GM12892 (cell line): ENCODE measurements around the gene CSRNP2.
"Not testable (repeated sequence)": the region's sequence is repeated elsewhere in the genome, so short reads cannot be mapped to it uniquely, and the experiment has no call there.

Experiments
- DNase-seq: peaks from one replicate; pipeline ENCODE4 v3.0.0; 2011; ENCODE audit not compliant: insufficient read length
- FAIRE-seq: peaks from 2 replicates; lab custom pipeline; 2011; peaks lifted over from hg19 to GRCh38; lab: Jason Lieb, UNC
- POLR2A ChIP-seq: IDR thresholded peaks from 2 replicates; pipeline ENCODE4 v1.6.1; 2011; ENCODE audit warnings: low read depth, low read length, control low read depth
- POLR2AphosphoS5 ChIP-seq: IDR thresholded peaks from 2 replicates; pipeline ENCODE4 v1.6.1; 2011; ENCODE audit warnings: low read depth, low read length, control low read depth
- TAF1 ChIP-seq: IDR thresholded peaks from 2 replicates; pipeline ENCODE4 v1.6.1; 2011; ENCODE audit warnings: low read depth, mild to moderate bottlenecking, control low read depth, low read length, borderline replicate concordance

The CSRNP2 gene

GRCh38 chr12:51098611-51099010, 15.2 kb upstream of the CSRNP2 start:
- TF ChIP-seq TAF1 (no peak), POLR2AphosphoS5 (no peak), POLR2A (no peak)
- FAIRE-seq (no peak), DNase-seq (no peak)

GRCh38 chr12:51090705-51091229, 7.4 kb upstream of the CSRNP2 start:
- DNase-seq = no peak
- TF ChIP-seq TAF1 (no peak), POLR2AphosphoS5 (no peak), POLR2A (no peak)
- no peak for FAIRE-seq

GRCh38 chr12:51087818-51088217, 4.4 kb upstream of the CSRNP2 start:
- no peak for DNase-seq
- no peak for FAIRE-seq
- TF ChIP-seq POLR2A (no peak), POLR2AphosphoS5 (no peak), TAF1 (no peak)

GRCh38 chr12:51086933-51087332, 3.5 kb upstream of the CSRNP2 start:
- no peak for FAIRE-seq
- DNase-seq = no peak
- TF ChIP-seq POLR2AphosphoS5 (no peak), POLR2A (no peak), TAF1 (no peak)

GRCh38 chr12:51085757-51086156, 2.4 kb upstream of the CSRNP2 start:
- FAIRE-seq (no peak), DNase-seq (no peak)
- TF ChIP-seq POLR2A (no peak), TAF1 (no peak), POLR2AphosphoS5 (no peak)

GRCh38 chr12:51082561-51083125, 753 bp downstream of the CSRNP2 start:
- no peak for FAIRE-seq
- no peak for DNase-seq
- 0 out of 2 replicates have a peak, but pooled peaks have one; percentile 31 for TF ChIP-seq POLR2AphosphoS5
- TF ChIP-seq TAF1 = no peak

GRCh38 chr12:51081421-51081820, 2.0 kb downstream of the CSRNP2 start:
- DNase-seq = no peak
- TF ChIP-seq POLR2AphosphoS5 (no peak), POLR2A (no peak), TAF1 (no peak)
- no peak for FAIRE-seq

- TF ChIP-seq POLR2A = no peak
- TF ChIP-seq TAF1 = no peak
- no peak for TF ChIP-seq POLR2AphosphoS5
- DNase-seq (no peak), FAIRE-seq (no peak)
These were observed 3.3 kb downstream of the CSRNP2 start for GRCh38 chr12:51080136-51080535.

- FAIRE-seq, DNase-seq: not testable (repeated sequence)
These were observed 4.5 kb downstream of the CSRNP2 start for GRCh38 chr12:51078866-51079265.

GRCh38 chr12:51078346-51078745, 5.0 kb downstream of the CSRNP2 start:
- FAIRE-seq, DNase-seq: not testable (repeated sequence)

- no peak for TF ChIP-seq POLR2AphosphoS5
- TF ChIP-seq TAF1 = no peak
- TF ChIP-seq POLR2A = no peak
- DNase-seq (no peak), FAIRE-seq (no peak)
These were observed 5.5 kb downstream of the CSRNP2 start for GRCh38 chr12:51077930-51078329.

- DNase-seq (no peak), FAIRE-seq (no peak)
- no peak for TF ChIP-seq TAF1
- no peak for TF ChIP-seq POLR2A
- TF ChIP-seq POLR2AphosphoS5 = no peak
These were observed 7.0 kb downstream of the CSRNP2 start for GRCh38 chr12:51076236-51076930.
